HG02623 (cell line): ENCODE measurements around the gene SCD.
A peak's percentile ranks its signal among the peaks of the same experiment; 100 is the strongest.

Source experiments
- ATAC-seq: cut with Tn5 transposase; IDR thresholded peaks from one replicate; pipeline ENCODE4 v1.9.1; 2021; ENCODE audit warnings: moderate library complexity; ENCODE audit not compliant: unreplicated experiment

Gene SCD

GRCh38 chr10:100339236-100339635 is 7.8 kb upstream of the SCD start:
- no peak for ATAC-seq

DNA sequence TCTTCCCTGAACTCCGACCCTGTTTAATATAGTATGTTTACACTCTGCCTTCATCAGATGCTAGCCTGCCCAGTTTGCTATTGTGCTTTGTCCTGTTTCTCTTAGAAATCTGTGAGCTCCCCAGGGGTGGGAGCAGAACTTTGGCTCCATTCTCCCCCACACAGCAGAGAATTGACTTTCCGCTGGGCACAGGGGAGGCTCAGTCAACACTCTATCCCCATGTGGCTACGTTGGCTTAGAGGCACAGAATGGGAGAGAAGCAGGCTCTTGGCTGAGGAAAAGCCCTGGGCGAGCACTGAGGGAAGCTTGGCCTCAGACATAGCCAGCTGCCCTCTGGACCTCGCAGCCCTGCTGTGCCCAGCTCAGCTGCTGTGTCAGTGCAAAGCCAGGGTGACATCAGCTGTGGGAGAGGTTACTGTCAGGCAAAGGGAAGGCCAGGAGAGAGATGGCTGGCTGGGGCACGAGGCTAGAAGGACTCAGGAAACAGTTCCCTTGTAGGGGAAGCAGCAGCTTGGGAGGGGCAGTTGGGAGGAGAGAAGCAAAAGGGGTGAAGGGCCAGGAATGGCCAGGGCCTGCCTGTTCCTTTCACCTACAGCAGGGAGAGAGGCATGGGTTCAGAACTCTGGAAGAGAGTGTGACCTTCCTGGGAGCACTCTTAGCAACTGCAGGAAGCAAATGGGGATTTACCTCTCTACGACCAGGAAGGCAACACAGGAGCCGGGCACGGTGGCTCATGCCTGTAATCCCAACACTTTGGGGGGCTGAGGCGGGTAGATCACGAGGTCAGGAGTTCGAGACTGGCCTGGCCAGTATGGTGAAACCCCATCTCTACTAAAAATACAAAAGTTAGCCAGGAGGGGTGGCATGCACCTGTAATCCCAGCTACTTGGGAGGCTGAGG is 5.8 kb upstream of the SCD start:
- no peak for ATAC-seq

- ATAC-seq: no peak
Measured at GRCh38 chr10:100341953-100342626, 4.9 kb upstream of the SCD start.

GRCh38 chr10:100342627-100342972 is 4.4 kb upstream of the SCD start:
- ATAC-seq: no peak

GRCh38 chr10:100344241-100344788 is 2.7 kb upstream of the SCD start:
- ATAC-seq: no peak

DNA sequence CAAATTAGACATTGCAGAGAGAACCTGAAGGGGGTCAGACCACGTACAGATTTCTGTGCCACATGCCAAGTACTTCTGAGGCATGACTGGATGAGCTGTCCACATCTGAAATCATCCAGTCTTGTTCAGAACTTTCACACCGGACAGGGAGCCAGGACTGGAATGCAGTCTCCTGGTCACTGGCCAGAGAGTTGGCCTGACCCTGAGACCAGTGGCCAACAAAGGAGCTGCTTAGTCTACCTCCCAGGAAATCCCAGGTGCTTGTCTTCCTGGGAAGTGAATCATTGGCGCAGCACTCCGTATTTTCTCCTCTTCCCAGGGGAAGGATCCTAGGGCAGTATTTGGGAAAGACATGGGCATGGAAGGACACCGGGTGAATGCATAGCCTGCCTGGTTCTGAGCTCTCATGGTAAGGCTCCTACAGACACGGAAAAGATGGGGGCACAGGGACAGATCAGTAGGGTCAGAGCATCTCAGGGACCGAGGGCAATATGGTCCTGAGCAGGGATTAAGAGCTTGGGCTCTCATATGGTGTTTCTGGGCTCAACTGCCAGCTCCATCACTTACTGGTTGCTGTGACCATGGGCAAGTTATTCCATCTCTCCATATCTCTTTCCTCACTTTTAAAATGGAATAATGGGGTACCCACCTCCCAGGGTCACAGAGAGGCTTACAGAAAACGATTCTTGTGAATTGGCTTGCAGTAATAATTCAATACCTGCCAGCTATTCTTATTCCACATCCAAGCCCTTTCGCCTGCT is 1.3 kb upstream of the SCD start:
- no peak for ATAC-seq

- ATAC-seq: peak; percentile 43
Measured at GRCh38 chr10:100346351-100346764, 675 bp upstream of the SCD start.

GRCh38 chr10:100347568-100348195 is 649 bp downstream of the SCD start:
- ATAC-seq: no peak

DNA sequence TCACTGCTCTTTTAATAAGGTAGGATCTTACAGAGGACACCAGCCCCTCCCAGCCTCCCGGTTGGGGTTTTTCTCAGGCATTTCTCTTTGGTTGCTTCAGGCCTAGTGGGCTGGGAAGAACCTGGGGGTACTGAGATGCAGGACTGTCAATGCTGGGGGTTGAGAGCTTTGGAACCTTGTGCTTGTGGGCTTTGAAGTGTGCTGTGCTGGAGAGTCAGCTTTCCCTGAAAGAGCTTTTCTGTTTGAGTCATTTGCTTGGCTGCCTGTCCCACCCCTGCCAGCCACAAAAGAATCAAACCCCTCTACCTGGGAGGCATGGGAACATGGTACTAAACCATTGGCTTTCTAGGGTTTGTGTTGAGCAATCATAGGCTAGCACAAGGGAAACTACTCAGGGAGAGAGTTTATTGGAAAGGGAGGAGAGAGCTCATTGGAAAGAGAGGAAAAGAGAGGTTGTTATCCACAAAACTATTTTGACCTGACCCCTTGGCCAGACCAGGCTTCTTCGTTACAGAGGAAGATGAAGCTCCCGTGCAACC is 1.4 kb downstream of the SCD start:
- ATAC-seq: no peak

- ATAC-seq: no peak
Measured at GRCh38 chr10:100349087-100349486, 2.1 kb downstream of the SCD start.

DNA sequence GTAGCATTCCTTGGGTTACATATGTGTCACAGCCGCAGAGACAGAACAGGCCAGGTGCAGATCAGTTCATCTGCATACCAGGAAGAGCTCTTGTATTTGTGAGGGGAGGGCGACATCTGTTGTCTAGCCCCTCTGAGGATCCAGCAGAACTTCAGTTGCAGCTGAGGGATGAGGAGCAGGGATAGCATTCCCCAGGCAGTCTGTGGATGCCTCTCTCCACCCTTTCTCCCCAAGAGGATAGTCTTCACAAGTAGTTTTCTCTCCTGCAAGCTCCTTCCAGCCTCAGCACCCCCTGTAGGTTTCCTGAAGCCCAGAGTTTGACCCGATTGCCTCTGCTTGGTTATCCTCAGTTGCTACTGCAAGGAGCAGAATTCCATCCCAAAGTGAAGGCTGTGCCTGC is 2.6 kb downstream of the SCD start:
- no peak for ATAC-seq

DNA sequence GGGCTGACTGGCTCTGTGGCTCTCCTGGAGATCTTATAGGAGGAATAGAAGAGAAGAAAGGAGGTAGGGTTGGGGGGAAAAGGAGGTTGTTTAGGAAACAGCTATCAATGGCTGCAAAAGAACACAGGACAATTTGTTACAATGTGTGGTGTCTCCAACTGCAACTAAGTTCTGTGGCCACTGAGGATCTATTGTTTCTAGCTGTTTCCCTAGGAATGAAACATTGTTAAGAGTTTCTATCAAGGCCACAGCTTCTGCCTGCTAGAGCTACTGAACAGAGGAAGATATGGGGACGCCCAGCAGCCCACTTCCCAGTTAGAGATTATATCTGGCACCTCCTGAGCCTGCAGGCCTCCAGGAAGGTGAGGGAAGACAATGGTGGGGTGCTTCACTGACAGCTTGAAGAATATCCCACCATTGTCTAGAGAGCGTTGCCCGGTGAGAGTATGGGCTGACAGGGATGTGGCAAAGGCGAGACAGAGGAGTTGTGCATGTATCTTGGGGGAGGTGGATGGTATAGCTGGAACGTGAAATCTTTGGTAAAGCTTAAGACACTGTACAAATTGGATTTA is 4.0 kb downstream of the SCD start:
- no peak for ATAC-seq

- no peak for ATAC-seq
Measured at GRCh38 chr10:100353770-100354485, 6.9 kb downstream of the SCD start.

DNA sequence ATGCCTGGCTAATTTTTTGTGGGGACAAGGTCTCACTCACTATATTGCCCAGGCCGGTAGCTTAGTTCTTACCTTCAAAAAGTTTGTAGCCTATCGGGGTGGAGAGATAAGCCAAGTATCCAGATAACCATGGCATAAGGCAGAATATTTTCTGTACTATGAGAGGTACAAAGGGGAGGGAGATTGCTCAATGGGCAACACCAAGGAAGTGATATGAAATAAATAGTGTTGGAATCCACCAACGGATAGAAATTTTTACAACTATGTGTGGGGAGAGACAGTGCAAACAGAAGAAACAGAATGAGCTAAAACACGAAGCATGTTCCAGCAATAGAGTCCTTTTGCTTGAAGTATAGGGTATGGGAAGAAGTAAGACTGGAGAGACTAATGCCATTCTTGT is 8.1 kb downstream of the SCD start:
- ATAC-seq: no peak

- ATAC-seq: no peak
Measured at GRCh38 chr10:100356067-100357017, 9.3 kb downstream of the SCD start.

DNA sequence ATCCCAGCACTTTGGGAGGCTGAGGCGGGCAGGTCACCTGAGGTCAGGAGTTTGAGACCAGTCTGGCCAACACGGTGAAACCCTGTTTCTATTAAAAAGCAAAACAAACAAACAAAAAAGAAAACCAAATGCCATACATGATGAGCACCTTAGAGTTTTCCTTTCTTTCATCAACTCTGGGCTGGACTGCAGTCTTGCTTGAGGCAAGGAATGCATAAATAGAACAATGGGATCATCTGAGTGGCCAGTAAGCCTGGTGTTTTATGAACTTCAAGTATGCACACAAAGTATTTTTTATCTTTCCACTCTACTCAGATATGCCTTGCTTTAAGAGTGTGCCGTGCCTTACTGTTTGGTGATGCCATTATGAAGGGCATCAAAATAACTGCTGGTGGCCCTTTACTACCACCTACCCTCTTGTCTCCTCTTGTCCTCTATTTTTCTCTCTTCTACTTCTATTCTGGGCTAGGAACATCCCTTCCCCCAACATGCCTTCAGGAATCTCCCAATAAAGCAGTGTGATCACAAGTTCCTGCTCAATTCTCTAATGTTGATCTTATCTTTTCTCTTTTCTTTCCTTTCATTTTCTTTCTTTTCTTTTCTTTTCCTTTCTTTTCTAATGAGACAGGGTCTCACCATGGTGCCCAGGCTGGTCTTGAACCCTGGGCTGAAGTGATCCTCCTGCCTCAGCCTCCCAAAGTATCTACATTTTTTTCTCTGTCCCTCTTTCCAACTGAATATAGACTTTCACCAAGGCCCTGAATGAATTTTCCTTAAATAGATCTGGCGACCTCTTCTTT is 10.2 kb downstream of the SCD start:
- ATAC-seq: no peak

DNA sequence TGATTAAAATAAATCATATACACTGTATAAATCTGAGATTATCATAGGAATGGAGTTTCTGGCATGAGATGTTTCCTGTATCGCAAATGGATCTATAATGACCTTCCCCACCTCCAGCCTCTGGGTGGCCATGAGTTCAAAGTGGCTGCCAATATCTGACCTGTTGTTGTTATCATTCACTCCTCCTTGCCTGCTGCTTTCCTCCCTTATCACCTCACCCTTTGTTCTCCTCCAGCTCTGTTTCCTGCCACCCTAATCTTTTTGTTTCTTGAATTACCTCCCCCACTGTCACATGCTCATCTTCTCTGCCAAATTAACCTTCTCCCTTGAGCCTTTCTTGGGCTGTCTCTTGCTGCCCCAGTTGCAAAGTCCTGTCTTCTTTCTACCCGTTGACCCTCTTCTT is 12.0 kb downstream of the SCD start:
- ATAC-seq: no peak
